Measurements from ENCODE around the gene ARHGAP26. TPM values are rescaled to one million over a fixed set of nuclear protein-coding genes. Genes with fewer than 3 reads are reported as not detected.

The ARHGAP26 gene
- polyA plus RNA-seq, 1 donor from 2014 or later = 0.83 TPM

- no peaks in the 10 kb centered on the region for H3K36me3 ChIP-seq (ENCODE audit: insufficient read depth, low read length)
- no peaks in the 10 kb centered on the region for H4K20me1 ChIP-seq (ENCODE audit: insufficient read depth)
- no peak for TF ChIP-seq TAF1 (IDR thresholded peaks at IDR 0.05; ENCODE audit: low read depth)
- no peak for TF ChIP-seq REST (IDR thresholded peaks at IDR 0.05; ENCODE audit: borderline replicate concordance)
- TF ChIP-seq RAD21 (conservative IDR thresholded peaks at IDR 0.05) = no peak
- TF ChIP-seq SMC3 (conservative IDR thresholded peaks at IDR 0.05; ENCODE audit: poor library complexity) = no peak
- TF ChIP-seq POLR2AphosphoS5 (IDR thresholded peaks at IDR 0.05) = no peak
- TF ChIP-seq, protein P1, sequence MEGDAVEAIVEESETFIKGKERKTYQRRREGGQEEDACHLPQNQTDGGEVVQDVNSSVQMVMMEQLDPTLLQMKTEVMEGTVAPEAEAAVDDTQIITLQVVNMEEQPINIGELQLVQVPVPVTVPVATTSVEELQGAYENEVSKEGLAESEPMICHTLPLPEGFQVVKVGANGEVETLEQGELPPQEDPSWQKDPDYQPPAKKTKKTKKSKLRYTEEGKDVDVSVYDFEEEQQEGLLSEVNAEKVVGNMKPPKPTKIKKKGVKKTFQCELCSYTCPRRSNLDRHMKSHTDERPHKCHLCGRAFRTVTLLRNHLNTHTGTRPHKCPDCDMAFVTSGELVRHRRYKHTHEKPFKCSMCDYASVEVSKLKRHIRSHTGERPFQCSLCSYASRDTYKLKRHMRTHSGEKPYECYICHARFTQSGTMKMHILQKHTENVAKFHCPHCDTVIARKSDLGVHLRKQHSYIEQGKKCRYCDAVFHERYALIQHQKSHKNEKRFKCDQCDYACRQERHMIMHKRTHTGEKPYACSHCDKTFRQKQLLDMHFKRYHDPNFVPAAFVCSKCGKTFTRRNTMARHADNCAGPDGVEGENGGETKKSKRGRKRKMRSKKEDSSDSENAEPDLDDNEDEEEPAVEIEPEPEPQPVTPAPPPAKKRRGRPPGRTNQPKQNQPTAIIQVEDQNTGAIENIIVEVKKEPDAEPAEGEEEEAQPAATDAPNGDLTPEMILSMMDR (IDR thresholded peaks at IDR 0.05; ENCODE audit: poor library complexity, severe bottlenecking) = no peak
- TF ChIP-seq EZH2 (IDR thresholded peaks at IDR 0.05; ENCODE audit: borderline replicate concordance, insufficient read depth, low read length, poor library complexity, severe bottlenecking) = no peak
- no peak for TF ChIP-seq EP300 (conservative IDR thresholded peaks at IDR 0.05; ENCODE audit: poor library complexity, severe bottlenecking)
- no peak for TF ChIP-seq MXI1 (conservative IDR thresholded peaks at IDR 0.05; ENCODE audit: poor library complexity, severe bottlenecking)
- no peaks in the 10 kb centered on the region for H3F3A ChIP-seq (ENCODE audit: insufficient read depth, low read length, poor library complexity, severe bottlenecking)
- H3K9me2 ChIP-seq (ENCODE audit: insufficient read depth, low read length) = no peaks in the 10 kb centered on the region
- no peaks in the 10 kb centered on the region for H3K79me2 ChIP-seq (replicated peaks; ENCODE audit: insufficient read depth, low read length)
- H3K4me3 ChIP-seq (ENCODE audit: low read length) = no peak overlapping the region
- no peak overlapping the region for H2AFZ ChIP-seq (ENCODE audit: low read depth, low read length)
- no peak overlapping the region for H3K4me2 ChIP-seq (ENCODE audit: low read length)
- H3K27me3 ChIP-seq (ENCODE audit: insufficient read depth, low read depth, low read length) = no peaks in the 10 kb centered on the region
- no peaks in the 10 kb centered on the region for H3K9me3 ChIP-seq (ENCODE audit: low read length)
- H3K9ac ChIP-seq (ENCODE audit: low read length) = no peak overlapping the region
- no peak overlapping the region for H3K27ac ChIP-seq (ENCODE audit: low read length)
These were observed 76.2 kb downstream of the ARHGAP26 start for GRCh38 chr5:142846406-142846805.

GRCh38 chr5:142847898-142848790, 78.0 kb downstream of the ARHGAP26 start:
- no peaks in the 10 kb centered on the region for H3K9me2 ChIP-seq (ENCODE audit: insufficient read depth, low read length)
- H3K27me3 ChIP-seq (ENCODE audit: insufficient read depth, low read depth, low read length) = no peaks in the 10 kb centered on the region
- no peak overlapping the region for H2AFZ ChIP-seq (ENCODE audit: low read depth, low read length)
- no peaks in the 10 kb centered on the region for H3F3A ChIP-seq (ENCODE audit: insufficient read depth, low read length, poor library complexity, severe bottlenecking)
- H3K4me2 ChIP-seq (ENCODE audit: low read length) = no peak overlapping the region
- H3K9ac ChIP-seq (ENCODE audit: low read length) = no peak overlapping the region
- H3K27ac ChIP-seq (ENCODE audit: low read length) = no peak overlapping the region
- H3K36me3 ChIP-seq (ENCODE audit: insufficient read depth, low read length) = no peaks in the 10 kb centered on the region
- no peaks in the 10 kb centered on the region for H3K79me2 ChIP-seq (replicated peaks; ENCODE audit: insufficient read depth, low read length)
- no peak overlapping the region for H3K4me3 ChIP-seq (ENCODE audit: low read length)
- H4K20me1 ChIP-seq (ENCODE audit: insufficient read depth) = no peaks in the 10 kb centered on the region
- H3K9me3 ChIP-seq (ENCODE audit: low read length) = no peaks in the 10 kb centered on the region
- TF ChIP-seq EP300 (conservative IDR thresholded peaks at IDR 0.05; ENCODE audit: poor library complexity, severe bottlenecking) (no peak), POLR2AphosphoS5 (IDR thresholded peaks at IDR 0.05) (no peak), REST (IDR thresholded peaks at IDR 0.05; ENCODE audit: borderline replicate concordance) (no peak), RAD21 (conservative IDR thresholded peaks at IDR 0.05) (no peak), SMC3 (conservative IDR thresholded peaks at IDR 0.05; ENCODE audit: poor library complexity) (no peak), EZH2 (IDR thresholded peaks at IDR 0.05; ENCODE audit: borderline replicate concordance, insufficient read depth, low read length, poor library complexity, severe bottlenecking) (no peak), TAF1 (IDR thresholded peaks at IDR 0.05; ENCODE audit: low read depth) (no peak), MXI1 (conservative IDR thresholded peaks at IDR 0.05; ENCODE audit: poor library complexity, severe bottlenecking) (no peak)
- TF ChIP-seq, protein P1 (IDR thresholded peaks at IDR 0.05; ENCODE audit: poor library complexity, severe bottlenecking) = no peak
